Activated CD4-positive, alpha-beta memory T cell treated with anti-CD3 and anti-CD28 coated beads for 36 hours (primary cell): ENCODE measurements around the gene RUNDC3A. TPM values are rescaled to one million over a fixed set of nuclear protein-coding genes. Genes with fewer than 3 reads are reported as not detected.

ENCODE experiments used
- CTCF ChIA-PET: fragments of 350-600 bp; sonication (Branson Sonifier 250); formaldehyde crosslinking; loops from one replicate; lab custom pipeline; 2021; ENCODE audit warnings: antibody characterized with exemption, inconsistent platforms; lab: Charles Lee
- POLR2A ChIA-PET: fragments of 350-600 bp; sonication (Branson Sonifier 250); formaldehyde crosslinking; loops from one replicate; lab custom pipeline; 2021; ENCODE audit warnings: antibody characterized with exemption; lab: Charles Lee
- DNase-seq: peaks from one replicate; pipeline ENCODE4 v3.0.0-alpha.2; 2020
- H3K27ac Mint-ChIP-seq: one replicate; pipeline ENCODE4 v1.8.0; 2021; ENCODE audit warnings: mixed read lengths
- H3K27me3 Mint-ChIP-seq: one replicate; pipeline ENCODE4 v1.8.0; 2021; ENCODE audit warnings: mixed read lengths
- H3K36me3 Mint-ChIP-seq: one replicate; pipeline ENCODE4 v1.8.0; 2021; ENCODE audit warnings: mixed read lengths
- H3K4me1 Mint-ChIP-seq: one replicate; pipeline ENCODE4 v1.8.0; 2021; ENCODE audit warnings: low read depth, mixed read lengths
- H3K4me3 Mint-ChIP-seq: one replicate; pipeline ENCODE4 v1.8.0; 2021; ENCODE audit warnings: mild to moderate bottlenecking, mixed read lengths
- H3K9me3 Mint-ChIP-seq: one replicate; pipeline ENCODE4 v1.8.0; 2021; ENCODE audit warnings: mixed read lengths
- intact Hi-C: fragments of 100-400 bp; cut with micrococcal nuclease; formaldehyde crosslinking; loops from one replicate; pipeline ENCODE4 v1.15.1; 2023
- total RNA-seq, 2 experiments: library from RNA; stranded (reverse); gene quantifications; one replicate each; pipeline ENCODE4 v1.2.3, GENCODE V29; 2021

RUNDC3A gene
- total RNA-seq, 2 experiments from 2014 or later, result not detected

- Mint-ChIP-seq H3K4me3 (no peak overlapping the region), H3K9me3 (no peaks in the 10 kb centered on the region), H3K36me3 (peaks cover 11% of the 10 kb centered on the region), H3K4me1 (peaks cover 24% of the 10 kb centered on the region), H3K27me3 (no peaks in the 10 kb centered on the region), H3K27ac (no peak overlapping the region)
- ChIA-PET CTCF (interaction anchor here (2.3 to 5.2 kb wide), 3 partner anchors 9 to 139 kb away, joined by 8 to 32 read pairs (median 19); no protein-coding TSS in a partner anchor), POLR2A (no interaction called here)
- no peak for DNase-seq
- intact Hi-C loops, result no loop called here
Measured at GRCh38 chr17:44348988-44349364, 40.6 kb downstream of the RUNDC3A start.

DNA sequence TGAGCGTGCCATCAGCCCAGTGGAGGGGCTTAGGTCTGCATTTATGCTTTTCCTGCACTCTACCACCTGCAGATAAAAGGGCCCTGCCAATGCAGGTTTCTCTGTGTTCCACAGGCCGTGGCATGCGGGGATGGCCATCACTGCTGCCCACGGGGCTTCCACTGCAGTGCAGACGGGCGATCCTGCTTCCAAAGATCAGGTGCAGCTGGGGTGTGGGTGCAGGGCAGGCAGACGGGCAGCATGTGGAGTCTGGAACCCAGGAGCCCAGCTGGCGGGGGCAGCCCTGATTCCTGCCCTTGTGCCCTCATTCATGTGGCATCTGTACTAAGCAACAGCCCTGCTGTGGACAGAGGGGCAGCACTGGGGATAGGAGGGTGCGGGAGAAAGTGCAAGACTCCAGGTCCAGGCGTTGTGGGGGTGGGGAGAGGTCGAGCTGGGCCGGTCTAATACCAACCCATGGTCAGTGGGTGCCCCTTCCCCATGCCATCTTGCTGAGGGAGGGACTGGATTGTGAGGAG is 41.2 kb downstream of the RUNDC3A start:
- intact Hi-C loops, result no loop called here
- Mint-ChIP-seq H3K9me3 (no peaks in the 10 kb centered on the region), H3K27ac (no peak overlapping the region), H3K4me3 (no peak overlapping the region), H3K4me1 (peaks cover 24% of the 10 kb centered on the region), H3K36me3 (peaks cover 11% of the 10 kb centered on the region), H3K27me3 (no peaks in the 10 kb centered on the region)
- DNase-seq, result no peak
- CTCF ChIA-PET, result interaction anchor here (0.6 to 5.2 kb wide), 14 partner anchors 8 to 226 kb away, joined by 3 to 32 read pairs (median 4); partner anchors contain the start of genes FAM171A2, HDAC5 and TMUB2
- POLR2A ChIA-PET, result interaction anchor here (1.2 kb wide), 2 partner anchors 129 to 140 kb away, joined by 4 to 5 read pairs; no protein-coding TSS in a partner anchor

DNA sequence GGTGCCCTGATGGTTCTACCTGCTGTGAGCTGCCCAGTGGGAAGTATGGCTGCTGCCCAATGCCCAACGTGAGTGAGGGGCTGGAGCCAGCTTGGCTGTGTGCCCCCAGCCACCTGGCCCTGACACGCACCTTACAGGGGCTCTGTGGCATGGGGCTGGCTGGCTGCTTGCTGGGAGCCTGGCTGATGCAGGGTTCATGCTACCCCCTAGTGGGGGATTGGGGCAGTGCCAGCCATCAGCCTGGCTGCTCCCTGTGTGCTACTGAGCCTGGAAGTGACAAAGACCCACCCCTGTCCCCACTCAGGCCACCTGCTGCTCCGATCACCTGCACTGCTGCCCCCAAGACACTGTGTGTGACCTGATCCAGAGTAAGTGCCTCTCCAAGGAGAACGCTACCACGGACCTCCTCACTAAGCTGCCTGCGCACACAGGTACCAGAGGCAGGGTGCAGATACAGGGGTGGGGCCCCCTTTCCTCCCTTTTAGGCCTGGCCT is 42.4 kb downstream of the RUNDC3A start:
- intact Hi-C loops, result no loop called here
- no peaks in the 10 kb centered on the region for H3K27me3 Mint-ChIP-seq
- no peaks in the 10 kb centered on the region for H3K9me3 Mint-ChIP-seq
- peak; percentile 81 for DNase-seq
- H3K27ac Mint-ChIP-seq, result no peak overlapping the region
- ChIA-PET POLR2A (interaction anchor here (1.2 kb wide), 2 partner anchors 130 to 141 kb away, joined by 4 to 5 read pairs; no protein-coding TSS in a partner anchor), CTCF (interaction anchor here (0.8 to 5.2 kb wide), 16 partner anchors 9 to 280 kb away, joined by 3 to 32 read pairs (median 4); partner anchors contain the start of genes FAM171A2, HDAC5 and TMUB2)
- H3K36me3 Mint-ChIP-seq, result peaks cover 11% of the 10 kb centered on the region
- H3K4me3 Mint-ChIP-seq, result no peak overlapping the region
- H3K4me1 Mint-ChIP-seq, result peaks cover 17% of the 10 kb centered on the region

DNA sequence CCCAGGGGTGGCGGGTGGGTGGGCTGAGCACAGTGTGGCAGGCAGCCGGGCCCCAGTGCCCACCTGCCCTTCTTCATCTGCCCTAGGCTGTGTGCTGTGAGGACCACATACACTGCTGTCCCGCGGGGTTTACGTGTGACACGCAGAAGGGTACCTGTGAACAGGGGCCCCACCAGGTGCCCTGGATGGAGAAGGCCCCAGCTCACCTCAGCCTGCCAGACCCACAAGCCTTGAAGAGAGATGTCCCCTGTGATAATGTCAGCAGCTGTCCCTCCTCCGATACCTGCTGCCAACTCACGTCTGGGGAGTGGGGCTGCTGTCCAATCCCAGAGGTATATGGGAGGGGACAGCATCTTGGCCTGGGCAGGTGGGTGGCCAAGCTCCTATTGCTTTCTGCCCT is 43.1 kb downstream of the RUNDC3A start:
- CTCF ChIA-PET, result interaction anchor here (0.6 to 5.2 kb wide), 13 partner anchors 11 to 407 kb away, joined by 3 to 32 read pairs (median 4); partner anchors contain the start of genes FAM171A2 and TMUB2
- Mint-ChIP-seq H3K9me3 (no peaks in the 10 kb centered on the region), H3K27ac (no peak overlapping the region), H3K4me3 (no peak overlapping the region), H3K4me1 (peaks cover 10% of the 10 kb centered on the region), H3K36me3 (peaks cover 11% of the 10 kb centered on the region), H3K27me3 (no peaks in the 10 kb centered on the region)
- intact Hi-C loops, result no loop called here
- no peak for DNase-seq
- POLR2A ChIA-PET, result no interaction called here

DNA sequence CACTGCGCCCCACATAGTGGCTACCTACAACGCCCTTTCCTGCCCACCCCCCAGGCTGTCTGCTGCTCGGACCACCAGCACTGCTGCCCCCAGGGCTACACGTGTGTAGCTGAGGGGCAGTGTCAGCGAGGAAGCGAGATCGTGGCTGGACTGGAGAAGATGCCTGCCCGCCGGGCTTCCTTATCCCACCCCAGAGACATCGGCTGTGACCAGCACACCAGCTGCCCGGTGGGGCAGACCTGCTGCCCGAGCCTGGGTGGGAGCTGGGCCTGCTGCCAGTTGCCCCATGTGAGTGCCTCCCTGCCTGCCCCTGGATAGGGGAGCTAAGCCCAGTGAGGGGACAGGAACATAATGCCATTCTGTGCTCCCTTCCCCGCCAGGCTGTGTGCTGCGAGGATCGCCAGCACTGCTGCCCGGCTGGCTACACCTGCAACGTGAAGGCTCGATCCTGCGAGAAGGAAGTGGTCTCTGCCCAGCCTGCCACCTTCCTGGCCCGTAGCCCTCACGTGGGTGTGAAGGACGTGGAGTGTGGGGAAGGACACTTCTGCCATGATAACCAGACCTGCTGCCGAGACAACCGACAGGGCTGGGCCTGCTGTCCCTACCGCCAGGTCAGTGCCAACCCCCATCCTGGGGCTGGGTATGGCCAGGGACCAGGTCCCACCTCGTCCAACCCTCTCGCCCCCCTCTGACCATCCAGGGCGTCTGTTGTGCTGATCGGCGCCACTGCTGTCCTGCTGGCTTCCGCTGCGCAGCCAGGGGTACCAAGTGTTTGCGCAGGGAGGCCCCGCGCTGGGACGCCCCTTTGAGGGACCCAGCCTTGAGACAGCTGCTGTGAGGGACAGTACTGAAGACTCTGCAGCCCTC is 43.8 kb downstream of the RUNDC3A start:
- H3K27me3 Mint-ChIP-seq, result no peaks in the 10 kb centered on the region
- H3K9me3 Mint-ChIP-seq, result no peaks in the 10 kb centered on the region
- ChIA-PET POLR2A (no interaction called here), CTCF (interaction anchor here (0.6 to 5.2 kb wide), 9 partner anchors 11 to 408 kb away, joined by 3 to 32 read pairs (median 6); partner anchors contain the start of gene FAM171A2)
- intact Hi-C loops, result no loop called here
- H3K4me1 Mint-ChIP-seq, result peaks cover 10% of the 10 kb centered on the region
- H3K27ac Mint-ChIP-seq, result no peak overlapping the region
- H3K36me3 Mint-ChIP-seq, result peaks cover 11% of the 10 kb centered on the region
- no peak overlapping the region for H3K4me3 Mint-ChIP-seq
- DNase-seq, result no peak

DNA sequence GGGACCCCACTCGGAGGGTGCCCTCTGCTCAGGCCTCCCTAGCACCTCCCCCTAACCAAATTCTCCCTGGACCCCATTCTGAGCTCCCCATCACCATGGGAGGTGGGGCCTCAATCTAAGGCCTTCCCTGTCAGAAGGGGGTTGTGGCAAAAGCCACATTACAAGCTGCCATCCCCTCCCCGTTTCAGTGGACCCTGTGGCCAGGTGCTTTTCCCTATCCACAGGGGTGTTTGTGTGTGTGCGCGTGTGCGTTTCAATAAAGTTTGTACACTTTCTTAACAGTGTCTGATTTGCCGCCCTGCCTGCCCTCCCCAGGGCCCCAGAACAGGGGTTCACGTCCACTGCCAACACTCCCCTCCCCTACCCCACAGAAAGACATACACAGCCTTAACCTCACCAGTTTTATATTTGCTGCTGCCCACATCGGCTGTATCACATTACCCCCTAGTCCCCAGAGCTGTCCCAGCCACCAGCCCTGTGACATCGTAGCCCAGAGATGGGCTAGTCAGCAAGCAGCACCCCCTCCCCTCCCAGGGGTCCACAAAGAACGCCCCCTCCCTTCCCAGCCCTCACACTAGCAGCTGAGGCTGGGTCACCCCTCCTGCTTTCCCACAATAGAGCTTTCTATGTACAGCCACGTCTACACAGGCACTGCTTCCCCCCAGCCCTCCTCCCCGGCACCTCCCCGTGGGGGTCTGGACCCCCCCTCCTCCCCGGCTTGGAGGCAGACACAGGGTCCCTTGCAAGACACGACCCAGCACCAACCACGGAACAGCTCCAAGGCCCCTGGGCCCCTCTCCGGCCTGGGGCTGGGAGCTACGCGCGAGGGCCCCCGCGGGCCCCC is 44.6 kb downstream of the RUNDC3A start:
- DNase-seq, result no peak
- H3K4me1 Mint-ChIP-seq, result peaks cover 10% of the 10 kb centered on the region
- CTCF ChIA-PET, result interaction anchor here (0.6 to 2.6 kb wide), 9 partner anchors 8 to 389 kb away, joined by 3 to 15 read pairs (median 5); partner anchors contain the start of genes FAM171A2 and GRN
- no peaks in the 10 kb centered on the region for H3K9me3 Mint-ChIP-seq
- peak overlapping the region; percentile 35 for H3K4me3 Mint-ChIP-seq
- intact Hi-C loops, result no loop called here
- POLR2A ChIA-PET, result interaction anchor here (1.0 kb wide), 1 partner anchor 132 kb away, joined by 3 read pairs; no protein-coding TSS in a partner anchor
- H3K27ac Mint-ChIP-seq, result no peak overlapping the region
- H3K27me3 Mint-ChIP-seq, result no peaks in the 10 kb centered on the region
- H3K36me3 Mint-ChIP-seq, result peaks cover 11% of the 10 kb centered on the region

GRCh38 chr17:44353672-44354331 is 45.4 kb downstream of the RUNDC3A start:
- H3K4me3 Mint-ChIP-seq, result peak overlapping the region; percentile 37
- intact Hi-C loops, result no loop called here
- no peaks in the 10 kb centered on the region for H3K9me3 Mint-ChIP-seq
- DNase-seq, result peak; percentile 20
- peaks cover 4% of the 10 kb centered on the region for H3K4me1 Mint-ChIP-seq
- no peaks in the 10 kb centered on the region for H3K27me3 Mint-ChIP-seq
- ChIA-PET CTCF (interaction anchor here (0.5 to 2.9 kb wide), 17 partner anchors 8 to 207 kb away, joined by 3 to 15 read pairs (median 5); partner anchors contain the start of genes FAM171A2 and GRN), POLR2A (interaction anchor here (1.0 kb wide), 1 partner anchor 132 kb away, joined by 3 read pairs; no protein-coding TSS in a partner anchor)
- peaks cover 11% of the 10 kb centered on the region for H3K36me3 Mint-ChIP-seq
- H3K27ac Mint-ChIP-seq, result no peak overlapping the region

GRCh38 chr17:44354582-44355561 is 46.5 kb downstream of the RUNDC3A start:
- peak overlapping the region; percentile 63 for H3K4me3 Mint-ChIP-seq
- POLR2A ChIA-PET, result interaction anchor here (1.0 kb wide), 1 partner anchor 10 kb away, joined by 3 read pairs; the partner anchor contains the start of gene GRN

GRCh38 chr17:44355642-44356099 is 47.3 kb downstream of the RUNDC3A start:
- Mint-ChIP-seq H3K27me3 (no peaks in the 10 kb centered on the region), H3K4me1 (peaks cover 7% of the 10 kb centered on the region), H3K4me3 (no peak overlapping the region), H3K9me3 (no peaks in the 10 kb centered on the region), H3K27ac (no peak overlapping the region), H3K36me3 (peaks cover 10% of the 10 kb centered on the region)
- POLR2A ChIA-PET, result no interaction called here
- DNase-seq, result no peak
- CTCF ChIA-PET, result interaction anchor here (1.1 to 2.9 kb wide), 6 partner anchors 8 to 168 kb away, joined by 3 to 13 read pairs (median 4); partner anchors contain the start of genes FAM171A2 and GRN
- intact Hi-C loops, result no loop called here

More at GRCh38 chr17:44354582-44355561, 46.5 kb downstream of the RUNDC3A start:
- Mint-ChIP-seq H3K36me3 (peaks cover 11% of the 10 kb centered on the region), H3K9me3 (no peaks in the 10 kb centered on the region), H3K27me3 (no peaks in the 10 kb centered on the region), H3K27ac (no peak overlapping the region), H3K4me1 (peaks cover 7% of the 10 kb centered on the region)
- peak; percentile 61 for DNase-seq
- intact Hi-C loops, result no loop called here
- CTCF ChIA-PET, result interaction anchor here (0.7 to 2.9 kb wide), 15 partner anchors 8 to 208 kb away, joined by 3 to 15 read pairs (median 5); partner anchors contain the start of genes FAM171A2 and GRN
